HEK293 (cell line): ENCODE measurements around the gene NUB1.

Experiments used
- ZBTB20 ChIP-seq: fragments of 450-650 bp; formaldehyde crosslinking; IDR thresholded peaks from 2 replicates; pipeline ENCODE4 v1.5.1; 2016; ENCODE audit warnings: missing biosample characterization, missing genetic modification characterization
- ZBTB26 ChIP-seq: fragments of 450-650 bp; formaldehyde crosslinking; optimal IDR thresholded peaks from 2 replicates; pipeline ENCODE3; 2016; ENCODE audit warnings: missing biosample characterization, mild to moderate bottlenecking, missing genetic modification characterization
- ZBTB48 ChIP-seq: fragments of 450-650 bp; formaldehyde crosslinking; IDR thresholded peaks from 2 replicates; pipeline ENCODE4 v1.5.1; 2016; ENCODE audit warnings: missing biosample characterization, missing genetic modification characterization
- ZNF239 ChIP-seq: fragments of 450-650 bp; formaldehyde crosslinking; IDR thresholded peaks from 2 replicates; pipeline ENCODE4 v1.5.1; 2016; ENCODE audit warnings: missing biosample characterization, missing genetic modification characterization
- ZNF558 ChIP-seq: fragments of 450-650 bp; formaldehyde crosslinking; IDR thresholded peaks from 2 replicates; pipeline ENCODE4 v1.5.1; 2016; ENCODE audit warnings: missing biosample characterization, missing genetic modification characterization
- TF ChIP-seq, protein P1 (sequence below): fragments of 450-650 bp; formaldehyde crosslinking; IDR thresholded peaks from 2 replicates; pipeline ENCODE4 v1.5.1; 2016; ENCODE audit warnings: missing biosample characterization, missing genetic modification characterization

- no peak for TF ChIP-seq ZBTB48 (tag by site-specific recombination)
- no peak for TF ChIP-seq ZBTB26
- TF ChIP-seq ZNF558 (tag by site-specific recombination), result no peak
- TF ChIP-seq ZNF239 (tag by site-specific recombination), result no peak
- TF ChIP-seq, protein P1, sequence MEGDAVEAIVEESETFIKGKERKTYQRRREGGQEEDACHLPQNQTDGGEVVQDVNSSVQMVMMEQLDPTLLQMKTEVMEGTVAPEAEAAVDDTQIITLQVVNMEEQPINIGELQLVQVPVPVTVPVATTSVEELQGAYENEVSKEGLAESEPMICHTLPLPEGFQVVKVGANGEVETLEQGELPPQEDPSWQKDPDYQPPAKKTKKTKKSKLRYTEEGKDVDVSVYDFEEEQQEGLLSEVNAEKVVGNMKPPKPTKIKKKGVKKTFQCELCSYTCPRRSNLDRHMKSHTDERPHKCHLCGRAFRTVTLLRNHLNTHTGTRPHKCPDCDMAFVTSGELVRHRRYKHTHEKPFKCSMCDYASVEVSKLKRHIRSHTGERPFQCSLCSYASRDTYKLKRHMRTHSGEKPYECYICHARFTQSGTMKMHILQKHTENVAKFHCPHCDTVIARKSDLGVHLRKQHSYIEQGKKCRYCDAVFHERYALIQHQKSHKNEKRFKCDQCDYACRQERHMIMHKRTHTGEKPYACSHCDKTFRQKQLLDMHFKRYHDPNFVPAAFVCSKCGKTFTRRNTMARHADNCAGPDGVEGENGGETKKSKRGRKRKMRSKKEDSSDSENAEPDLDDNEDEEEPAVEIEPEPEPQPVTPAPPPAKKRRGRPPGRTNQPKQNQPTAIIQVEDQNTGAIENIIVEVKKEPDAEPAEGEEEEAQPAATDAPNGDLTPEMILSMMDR (tag by site-specific recombination), result no peak
- no peak for TF ChIP-seq ZBTB20 (tag by site-specific recombination)
These were observed 44.9 kb downstream of the NUB1 start for GRCh38 chr7:151386301-151387160.
